NCI-H1105 treated with DMSO at 0.1 percent for 48 hours (cell line): ENCODE measurements around the gene FLVCR1.

Experiments used
- DNase-seq: peaks from one replicate; lab custom pipeline; 2025; lab: John Stamatoyannopoulos, UW

FLVCR1 gene

DNA sequence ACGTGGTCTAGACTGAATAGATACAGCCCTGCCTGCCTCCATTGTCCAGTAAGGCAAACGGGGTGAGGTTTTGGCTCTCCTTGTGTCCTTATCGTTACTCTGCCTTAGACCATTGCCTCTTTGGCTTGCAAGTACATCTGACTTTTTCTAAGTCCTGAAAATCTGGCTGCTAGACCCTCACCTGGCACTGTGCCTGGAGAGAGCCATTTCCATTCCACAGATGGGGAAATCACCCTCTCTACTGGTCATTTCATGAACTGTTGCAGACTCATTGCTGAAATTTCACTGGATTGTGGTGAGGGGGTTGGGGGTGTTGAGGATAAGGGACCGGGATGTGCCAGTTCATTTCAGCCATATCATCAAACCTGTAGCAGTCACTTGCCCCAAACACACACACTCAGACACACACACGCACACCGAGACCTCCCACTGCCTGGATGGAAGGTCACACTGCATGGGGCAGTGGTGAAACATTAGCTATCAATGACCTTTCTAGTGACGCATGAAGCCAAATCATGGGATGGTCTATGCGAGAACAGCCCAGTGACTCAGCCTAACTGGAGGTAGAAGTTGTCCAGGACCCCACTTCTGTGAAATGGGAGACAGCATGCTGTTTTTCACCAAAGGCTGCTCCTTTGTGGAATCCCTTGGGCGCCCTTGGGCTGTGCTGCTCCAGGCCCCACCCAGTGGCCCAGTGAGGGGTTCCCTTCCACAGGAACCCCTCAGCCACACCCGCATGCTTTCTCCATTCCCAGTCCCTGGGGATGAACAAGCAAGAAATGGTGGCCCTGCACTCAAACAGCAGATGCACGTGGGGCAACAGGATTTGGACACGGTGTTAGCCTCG lies 57.4 kb downstream of the FLVCR1 start:
- peak; percentile 73 for DNase-seq

DNA sequence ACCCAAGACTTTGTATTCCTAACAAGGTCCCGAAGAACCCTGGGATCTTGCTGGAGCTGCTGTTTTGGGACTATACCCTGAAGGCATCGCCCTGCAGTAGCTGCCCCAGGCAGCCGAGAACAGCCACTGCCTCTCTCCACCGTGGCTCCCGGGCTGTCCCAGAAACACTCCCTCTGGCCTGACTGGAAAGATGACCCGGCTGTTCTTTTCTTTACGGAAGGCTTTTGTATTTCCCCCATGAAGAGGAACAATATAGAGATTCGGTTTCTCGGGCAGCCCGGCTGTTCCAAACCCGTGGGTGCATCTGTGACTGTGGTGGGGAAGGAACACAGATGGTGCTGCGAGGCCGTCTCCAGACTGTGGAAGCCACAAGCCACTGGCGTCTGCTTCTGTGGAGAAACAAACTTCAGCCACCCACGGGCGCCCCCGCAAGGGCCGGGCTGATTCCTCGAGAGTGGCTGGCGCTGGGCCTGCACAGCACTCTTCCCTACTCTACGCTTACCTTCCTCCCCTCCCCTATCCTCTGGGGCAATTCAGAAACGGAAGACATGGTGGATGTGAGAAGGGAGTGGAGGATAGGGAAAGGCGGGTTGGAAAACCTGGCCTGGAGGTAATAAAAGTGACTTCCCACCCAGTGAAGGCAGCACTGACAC lies 58.5 kb downstream of the FLVCR1 start:
- no peak for DNase-seq

DNA sequence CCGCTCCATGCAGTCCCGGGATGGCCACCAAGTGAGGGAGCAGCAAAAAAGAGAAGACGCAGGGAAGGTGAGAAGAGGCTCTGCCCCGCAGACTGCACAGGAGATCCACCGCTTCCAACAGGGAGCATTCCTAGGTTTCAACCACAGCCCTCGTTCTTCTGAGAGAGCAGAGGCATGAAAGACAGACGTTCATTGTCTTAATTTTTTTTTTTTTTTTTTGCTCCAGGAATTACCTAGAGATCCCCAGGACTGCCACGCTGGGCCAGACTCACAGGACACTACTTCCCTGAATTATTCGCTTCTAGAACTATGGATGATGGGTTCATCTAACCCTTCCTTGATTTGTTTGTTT lies 59.0 kb downstream of the FLVCR1 start:
- DNase-seq = no peak

DNA sequence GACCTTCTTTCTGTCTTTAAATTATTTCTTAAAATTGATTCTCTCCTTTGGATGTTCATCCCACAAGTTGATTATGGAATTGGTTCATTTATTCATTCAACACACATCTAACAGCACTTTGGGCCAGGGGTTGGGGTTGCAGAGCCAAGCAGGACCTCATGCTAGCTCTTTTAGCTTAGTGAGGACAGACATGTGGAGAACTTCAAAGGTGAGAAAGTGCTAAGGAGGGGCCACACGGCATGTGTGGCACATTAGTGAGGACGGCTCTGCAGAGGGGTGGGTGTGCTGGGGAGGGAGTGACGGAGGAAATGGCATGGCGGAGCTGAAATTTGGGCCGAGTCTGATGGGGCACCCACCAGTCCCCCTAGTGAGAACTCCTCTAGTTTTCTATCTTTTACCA lies 59.8 kb downstream of the FLVCR1 start:
- DNase-seq = no peak

GRCh38 chr1:212918824-212919223 lies 60.7 kb downstream of the FLVCR1 start:
- DNase-seq = no peak

DNA sequence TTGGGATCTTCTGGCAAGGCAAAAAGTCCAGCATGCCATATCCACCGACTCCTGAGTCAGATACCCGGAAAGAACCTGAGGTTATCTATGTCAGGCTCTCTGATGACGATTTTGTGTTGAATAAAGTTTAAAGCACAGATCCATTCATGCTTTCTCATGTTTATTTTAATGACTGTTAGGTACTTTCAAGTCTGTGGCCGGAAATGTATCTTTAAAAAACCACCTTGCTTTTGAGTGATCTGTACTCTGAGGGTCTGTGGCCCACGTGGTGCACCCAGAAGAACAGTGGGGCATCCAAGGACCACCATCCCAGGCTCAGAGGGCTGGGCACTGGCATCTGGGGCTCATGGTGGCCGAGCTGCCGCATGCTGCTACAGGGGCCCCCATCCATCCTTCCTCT lies 62.2 kb downstream of the FLVCR1 start:
- DNase-seq = no peak

GRCh38 chr1:212920896-212921295 lies 62.8 kb downstream of the FLVCR1 start:
- DNase-seq = no peak

- DNase-seq = no peak
These were observed 63.9 kb downstream of the FLVCR1 start for GRCh38 chr1:212922016-212922415.

GRCh38 chr1:212926372-212926771 lies 68.3 kb downstream of the FLVCR1 start:
- DNase-seq = no peak

DNA sequence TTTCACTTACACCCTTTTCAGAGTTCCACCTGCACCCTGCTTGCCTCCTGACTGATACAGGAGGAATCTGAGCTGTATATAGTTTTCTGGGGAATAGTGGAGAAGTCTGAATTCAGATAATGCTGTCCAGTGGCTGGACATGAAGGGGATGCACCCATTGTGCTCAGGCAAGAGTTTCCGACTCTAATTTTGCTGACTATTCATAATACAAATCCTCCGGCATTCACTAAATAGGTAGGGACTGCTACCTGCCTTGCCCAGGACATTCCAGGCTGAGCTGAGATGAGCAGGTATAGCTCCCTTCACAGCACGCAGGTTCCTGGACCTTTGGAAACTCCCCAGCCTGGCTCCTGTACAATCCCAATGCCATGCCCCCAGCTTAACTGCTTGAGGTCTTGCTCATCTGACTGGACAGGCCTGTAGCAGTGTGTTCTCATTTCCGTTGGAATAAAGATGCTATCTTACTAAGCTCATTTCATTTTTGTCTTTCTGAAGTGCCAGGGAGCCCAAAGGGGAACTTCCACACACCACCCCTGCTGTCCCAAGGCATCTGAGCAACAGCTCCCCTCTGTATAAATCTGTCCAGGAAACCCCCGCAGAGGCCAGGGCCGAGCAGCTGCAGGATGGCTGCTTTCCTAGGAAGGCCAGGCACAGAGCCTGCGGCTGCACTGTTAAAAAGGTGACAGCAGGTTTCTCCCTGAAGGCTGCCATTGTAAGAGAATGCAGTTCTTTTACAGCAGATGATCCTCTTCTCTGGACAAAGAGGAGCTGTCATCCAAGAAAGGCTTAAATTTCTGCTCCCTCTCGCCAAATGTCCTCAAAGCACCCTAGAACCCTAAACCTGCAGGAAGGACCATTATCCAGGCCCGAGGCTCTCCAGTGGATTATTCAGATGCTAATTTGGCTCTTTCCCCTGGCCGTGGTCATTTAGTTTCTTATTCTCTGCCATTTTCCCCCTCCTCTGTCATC lies 70.5 kb downstream of the FLVCR1 start:
- no peak for DNase-seq

- DNase-seq = no peak
These were observed 73.1 kb downstream of the FLVCR1 start for GRCh38 chr1:212930986-212931678.

GRCh38 chr1:212933815-212934471 lies 75.9 kb downstream of the FLVCR1 start:
- DNase-seq = no peak

- DNase-seq = no peak
These were observed 77.4 kb downstream of the FLVCR1 start for GRCh38 chr1:212935387-212935981.

DNA sequence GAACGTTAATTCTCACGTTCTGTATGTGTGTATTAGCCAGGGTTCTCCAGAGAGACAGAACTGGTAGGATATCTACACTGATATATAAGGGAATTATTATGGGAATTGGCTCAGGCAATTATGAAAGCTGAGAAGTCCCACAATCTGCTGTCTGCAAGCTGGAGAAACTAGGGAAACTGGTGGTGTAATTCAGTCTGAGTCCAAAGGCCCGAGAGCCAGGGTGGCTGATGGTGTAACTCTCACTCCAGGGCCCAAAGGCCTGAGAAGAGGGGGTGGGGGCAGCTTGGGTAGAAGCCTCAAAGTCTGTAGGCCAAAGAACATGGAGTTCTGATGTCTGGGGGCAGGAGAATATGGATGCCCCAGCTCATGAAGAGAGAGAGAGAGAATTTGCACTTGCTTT lies 79.0 kb downstream of the FLVCR1 start:
- DNase-seq = no peak

- no peak for DNase-seq
These were observed 80.8 kb downstream of the FLVCR1 start for GRCh38 chr1:212938846-212939245.

DNA sequence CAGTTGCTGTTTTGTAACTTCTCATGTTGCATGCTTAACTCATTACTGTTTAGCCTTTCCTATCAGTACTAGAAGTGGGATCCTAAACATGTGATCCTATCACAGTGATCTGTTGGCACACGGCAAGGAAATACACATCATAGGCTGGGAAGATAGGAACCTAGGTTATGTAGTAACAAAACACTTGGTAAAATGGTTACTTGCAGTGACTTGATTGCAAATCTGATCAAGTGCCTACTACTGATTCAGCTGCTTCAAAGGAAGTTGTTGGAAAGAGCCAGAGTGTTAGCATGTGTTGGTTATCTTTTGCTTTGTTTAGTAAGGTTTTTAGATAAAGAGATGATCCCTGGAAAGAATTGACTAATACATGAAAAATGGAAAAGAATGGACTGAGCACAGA lies 83.4 kb downstream of the FLVCR1 start:
- DNase-seq = no peak

- no peak for DNase-seq
These were observed 84.8 kb downstream of the FLVCR1 start for GRCh38 chr1:212942679-212943392.

DNA sequence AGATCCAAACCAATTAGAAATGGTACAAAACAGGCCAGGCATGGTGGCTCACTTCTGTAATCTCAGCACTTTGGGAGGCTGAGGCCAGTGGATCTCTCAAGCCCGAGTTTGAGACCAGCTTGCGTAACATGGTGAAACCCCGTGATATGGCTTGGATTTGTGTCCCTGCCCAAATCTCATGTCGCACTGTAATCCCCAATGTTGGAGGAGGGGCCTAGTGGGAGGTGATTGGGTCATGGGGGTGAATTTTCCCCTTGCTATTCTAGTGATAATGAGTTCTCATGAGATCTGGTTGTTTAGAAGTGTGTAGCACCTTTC lies 85.3 kb downstream of the FLVCR1 start:
- DNase-seq = no peak

DNA sequence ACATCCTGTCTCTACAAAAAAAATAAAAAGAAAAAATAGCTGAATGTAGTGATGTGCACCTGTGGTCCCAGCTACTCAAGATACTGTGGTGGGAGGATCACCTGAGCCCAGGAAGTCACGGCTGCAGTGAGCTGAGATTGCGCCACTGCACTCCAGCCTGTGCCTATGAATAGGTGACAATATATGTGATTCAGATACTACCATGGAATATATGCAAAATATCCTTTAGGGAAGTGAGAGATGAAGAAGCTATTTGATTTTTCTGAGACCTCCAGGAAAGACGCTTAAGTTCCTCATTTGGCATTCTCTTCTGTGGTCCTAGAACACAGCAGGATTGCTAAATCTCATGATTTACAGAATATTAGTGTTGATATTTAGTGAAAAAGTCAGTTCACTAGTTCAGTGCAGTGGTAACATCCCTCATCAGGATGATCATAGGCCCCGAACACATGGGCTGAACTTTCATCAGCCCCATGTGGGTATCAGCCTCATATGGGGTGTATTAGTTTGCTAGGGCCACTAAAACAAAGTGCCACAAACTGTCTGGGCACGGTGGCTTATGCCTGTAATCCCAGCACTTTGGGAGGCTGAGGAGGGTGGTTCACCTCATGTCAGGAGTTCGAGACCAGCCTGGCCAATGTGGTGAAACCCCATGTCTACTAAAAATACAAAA lies 86.3 kb downstream of the FLVCR1 start:
- DNase-seq = no peak

- no peak for DNase-seq
These were observed 87.0 kb downstream of the FLVCR1 start for GRCh38 chr1:212945056-212945455.
